K562 (cell line): ENCODE results near the gene TXNRD3. TPM values are rescaled to one million over a fixed set of nuclear protein-coding genes. Genes with fewer than 3 reads are reported as not detected.

Source experiments
- BRCA1 ChIP-seq, 2 experiments: fragments of 450-650 bp in 1 of 2; sonication (generic) in 1 of 2; formaldehyde crosslinking in 1 of 2; IDR thresholded peaks; 2 replicates each; pipeline versions ENCODE4 v1.5.0 to v1.6.1; 2017 to 2020; ENCODE audit warnings: mild to moderate bottlenecking in 1 of 2, missing genetic modification reagents in 1 of 2
- polyA plus RNA-seq, 8 experiments: library from polyadenylated mRNA; depleted of rRNA in 4 of 8; stranded (reverse) in 5 of 8; unstranded in 3 of 8; fragments of >200 nt; fragmentation: Nextera tagmentation in 2 of 8; fragmentation: Illumina TruSeq in 1 of 8; extraction: Ambion mirVana in 2 of 8; extraction: Trizol in 1 of 8; gene quantifications; 2 replicates each; pipeline versions ENCODE4 v1.2.1 to v1.2.3, GENCODE V29; 2011 to 2014; ENCODE audit warnings: inconsistent platforms in 1 of 8, missing spikeins in 1 of 8
- total RNA-seq, 7 experiments: library from RNA; depleted of rRNA in 6 of 7; stranded (reverse); fragments of >200 nt in 6 of 7; fragmentation: Illumina TruSeq in 2 of 7; extraction: Trizol in 2 of 7; gene quantifications; 2 replicates each; pipeline versions ENCODE4 v1.2.1 to v1.2.3, GENCODE V29; 2011 to 2021; ENCODE audit warnings: low replicate concordance in 1 of 7
- TF ChIP-seq, protein P1 (sequence below): fragments of 200-600 bp; sonication (generic); IDR thresholded peaks from one replicate; pipeline ENCODE4 v1.6.1; 2012; ENCODE audit warnings: mild to moderate bottlenecking, low read depth, low read length, inconsistent platforms

Gene TXNRD3
- total and polyA plus RNA-seq, 9 of the 15 experiments (the other 6 are each of a cell fraction or from before 2014, with no cell fraction given), result 0.96 to 2.3 (median 1.7) TPM

GRCh38 chr3:126682009-126682408 lies 27.1 kb upstream of the TXNRD3 start (continued):
- TF ChIP-seq, protein P1, sequence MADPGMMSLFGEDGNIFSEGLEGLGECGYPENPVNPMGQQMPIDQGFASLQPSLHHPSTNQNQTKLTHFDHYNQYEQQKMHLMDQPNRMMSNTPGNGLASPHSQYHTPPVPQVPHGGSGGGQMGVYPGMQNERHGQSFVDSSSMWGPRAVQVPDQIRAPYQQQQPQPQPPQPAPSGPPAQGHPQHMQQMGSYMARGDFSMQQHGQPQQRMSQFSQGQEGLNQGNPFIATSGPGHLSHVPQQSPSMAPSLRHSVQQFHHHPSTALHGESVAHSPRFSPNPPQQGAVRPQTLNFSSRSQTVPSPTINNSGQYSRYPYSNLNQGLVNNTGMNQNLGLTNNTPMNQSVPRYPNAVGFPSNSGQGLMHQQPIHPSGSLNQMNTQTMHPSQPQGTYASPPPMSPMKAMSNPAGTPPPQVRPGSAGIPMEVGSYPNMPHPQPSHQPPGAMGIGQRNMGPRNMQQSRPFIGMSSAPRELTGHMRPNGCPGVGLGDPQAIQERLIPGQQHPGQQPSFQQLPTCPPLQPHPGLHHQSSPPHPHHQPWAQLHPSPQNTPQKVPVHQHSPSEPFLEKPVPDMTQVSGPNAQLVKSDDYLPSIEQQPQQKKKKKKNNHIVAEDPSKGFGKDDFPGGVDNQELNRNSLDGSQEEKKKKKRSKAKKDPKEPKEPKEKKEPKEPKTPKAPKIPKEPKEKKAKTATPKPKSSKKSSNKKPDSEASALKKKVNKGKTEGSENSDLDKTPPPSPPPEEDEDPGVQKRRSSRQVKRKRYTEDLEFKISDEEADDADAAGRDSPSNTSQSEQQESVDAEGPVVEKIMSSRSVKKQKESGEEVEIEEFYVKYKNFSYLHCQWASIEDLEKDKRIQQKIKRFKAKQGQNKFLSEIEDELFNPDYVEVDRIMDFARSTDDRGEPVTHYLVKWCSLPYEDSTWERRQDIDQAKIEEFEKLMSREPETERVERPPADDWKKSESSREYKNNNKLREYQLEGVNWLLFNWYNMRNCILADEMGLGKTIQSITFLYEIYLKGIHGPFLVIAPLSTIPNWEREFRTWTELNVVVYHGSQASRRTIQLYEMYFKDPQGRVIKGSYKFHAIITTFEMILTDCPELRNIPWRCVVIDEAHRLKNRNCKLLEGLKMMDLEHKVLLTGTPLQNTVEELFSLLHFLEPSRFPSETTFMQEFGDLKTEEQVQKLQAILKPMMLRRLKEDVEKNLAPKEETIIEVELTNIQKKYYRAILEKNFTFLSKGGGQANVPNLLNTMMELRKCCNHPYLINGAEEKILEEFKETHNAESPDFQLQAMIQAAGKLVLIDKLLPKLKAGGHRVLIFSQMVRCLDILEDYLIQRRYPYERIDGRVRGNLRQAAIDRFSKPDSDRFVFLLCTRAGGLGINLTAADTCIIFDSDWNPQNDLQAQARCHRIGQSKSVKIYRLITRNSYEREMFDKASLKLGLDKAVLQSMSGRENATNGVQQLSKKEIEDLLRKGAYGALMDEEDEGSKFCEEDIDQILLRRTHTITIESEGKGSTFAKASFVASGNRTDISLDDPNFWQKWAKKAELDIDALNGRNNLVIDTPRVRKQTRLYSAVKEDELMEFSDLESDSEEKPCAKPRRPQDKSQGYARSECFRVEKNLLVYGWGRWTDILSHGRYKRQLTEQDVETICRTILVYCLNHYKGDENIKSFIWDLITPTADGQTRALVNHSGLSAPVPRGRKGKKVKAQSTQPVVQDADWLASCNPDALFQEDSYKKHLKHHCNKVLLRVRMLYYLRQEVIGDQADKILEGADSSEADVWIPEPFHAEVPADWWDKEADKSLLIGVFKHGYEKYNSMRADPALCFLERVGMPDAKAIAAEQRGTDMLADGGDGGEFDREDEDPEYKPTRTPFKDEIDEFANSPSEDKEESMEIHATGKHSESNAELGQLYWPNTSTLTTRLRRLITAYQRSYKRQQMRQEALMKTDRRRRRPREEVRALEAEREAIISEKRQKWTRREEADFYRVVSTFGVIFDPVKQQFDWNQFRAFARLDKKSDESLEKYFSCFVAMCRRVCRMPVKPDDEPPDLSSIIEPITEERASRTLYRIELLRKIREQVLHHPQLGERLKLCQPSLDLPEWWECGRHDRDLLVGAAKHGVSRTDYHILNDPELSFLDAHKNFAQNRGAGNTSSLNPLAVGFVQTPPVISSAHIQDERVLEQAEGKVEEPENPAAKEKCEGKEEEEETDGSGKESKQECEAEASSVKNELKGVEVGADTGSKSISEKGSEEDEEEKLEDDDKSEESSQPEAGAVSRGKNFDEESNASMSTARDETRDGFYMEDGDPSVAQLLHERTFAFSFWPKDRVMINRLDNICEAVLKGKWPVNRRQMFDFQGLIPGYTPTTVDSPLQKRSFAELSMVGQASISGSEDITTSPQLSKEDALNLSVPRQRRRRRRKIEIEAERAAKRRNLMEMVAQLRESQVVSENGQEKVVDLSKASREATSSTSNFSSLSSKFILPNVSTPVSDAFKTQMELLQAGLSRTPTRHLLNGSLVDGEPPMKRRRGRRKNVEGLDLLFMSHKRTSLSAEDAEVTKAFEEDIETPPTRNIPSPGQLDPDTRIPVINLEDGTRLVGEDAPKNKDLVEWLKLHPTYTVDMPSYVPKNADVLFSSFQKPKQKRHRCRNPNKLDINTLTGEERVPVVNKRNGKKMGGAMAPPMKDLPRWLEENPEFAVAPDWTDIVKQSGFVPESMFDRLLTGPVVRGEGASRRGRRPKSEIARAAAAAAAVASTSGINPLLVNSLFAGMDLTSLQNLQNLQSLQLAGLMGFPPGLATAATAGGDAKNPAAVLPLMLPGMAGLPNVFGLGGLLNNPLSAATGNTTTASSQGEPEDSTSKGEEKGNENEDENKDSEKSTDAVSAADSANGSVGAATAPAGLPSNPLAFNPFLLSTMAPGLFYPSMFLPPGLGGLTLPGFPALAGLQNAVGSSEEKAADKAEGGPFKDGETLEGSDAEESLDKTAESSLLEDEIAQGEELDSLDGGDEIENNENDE, result no peak
- TF ChIP-seq BRCA1 (IDR thresholded peaks at IDR 0.05) (no peak), BRCA1 (CRISPR knock-in tag; IDR thresholded peaks at IDR 0.05) (no peak)
